ENCODE measurements around the gene SRF.
"Not testable (repeated sequence)": the region's sequence is repeated elsewhere in the genome, so short reads cannot be mapped to it uniquely, and the experiment has no call there.

Gene SRF

GRCh38 chr6:43170931-43171706, at the start of gene SRF:
SRF (plus strand) TSS chr6:43171269; CDS start chr6:43171657, 388 bp downstream.
- peak; percentile 99 for DNase-seq

- no peak for DNase-seq
Observed at GRCh38 chr6:43122146-43122545, 48.9 kb upstream of the SRF start.

- DNase-seq = peak; percentile 92
Observed at GRCh38 chr6:43123461-43124314, 47.4 kb upstream of the SRF start.

GRCh38 chr6:43124481-43124880, 46.6 kb upstream of the SRF start:
- no peak for DNase-seq

- DNase-seq = no peak
Observed at GRCh38 chr6:43125119-43125518, 46.0 kb upstream of the SRF start.

GRCh38 chr6:43125555-43125954, 45.5 kb upstream of the SRF start:
- DNase-seq = no peak

GRCh38 chr6:43127180-43127579, 43.9 kb upstream of the SRF start:
- no peak for DNase-seq

- no peak for DNase-seq
Observed at GRCh38 chr6:43127877-43128276, 43.2 kb upstream of the SRF start.

- DNase-seq = no peak
Observed at GRCh38 chr6:43128926-43129325, 42.1 kb upstream of the SRF start.

GRCh38 chr6:43129434-43130194, 41.5 kb upstream of the SRF start:
- DNase-seq = no peak

- no peak for DNase-seq
Observed at GRCh38 chr6:43130429-43130828, 40.6 kb upstream of the SRF start.

- DNase-seq = not testable (repeated sequence)
Observed at GRCh38 chr6:43131379-43131778, 39.7 kb upstream of the SRF start.

GRCh38 chr6:43138267-43138666, 32.8 kb upstream of the SRF start:
- no peak for DNase-seq

- DNase-seq = not testable (repeated sequence)
Observed at GRCh38 chr6:43139973-43140372, 31.1 kb upstream of the SRF start.

- no peak for DNase-seq
Observed at GRCh38 chr6:43141644-43142043, 29.4 kb upstream of the SRF start.

- DNase-seq = no peak
Observed at GRCh38 chr6:43142101-43142500, 29.0 kb upstream of the SRF start.

GRCh38 chr6:43143235-43144128, 27.6 kb upstream of the SRF start:
- peak; percentile 76 for DNase-seq

- no peak for DNase-seq
Observed at GRCh38 chr6:43144879-43145278, 26.2 kb upstream of the SRF start.

GRCh38 chr6:43146261-43146660, 24.8 kb upstream of the SRF start:
- no peak for DNase-seq

- peak; percentile 25 for DNase-seq
Observed at GRCh38 chr6:43146709-43147688, 24.1 kb upstream of the SRF start.

All from NCI-H2171 treated with DMSO at 0.1 percent for 48 hours (cell line).